WERI-Rb-1 (cell line): ENCODE measurements around the gene SETBP1.

Experiments used
- DNase-seq: peaks from one replicate; pipeline ENCODE4 v3.0.0-alpha.2; 2020
- H3K27ac ChIP-seq: fragments of 250-450 bp; sonication (Bioruptor Pico); 2 replicates; pipeline ENCODE4 v1.5.1; 2020; ENCODE audit warnings: mild to moderate bottlenecking, moderate library complexity
- H3K27me3 ChIP-seq: fragments of 250-450 bp; sonication (Bioruptor Pico); 2 replicates; pipeline ENCODE4 v1.5.1; 2021; ENCODE audit warnings: mild to moderate bottlenecking, low read depth, moderate library complexity; ENCODE audit not compliant: insufficient read depth, severe bottlenecking
- H3K36me3 ChIP-seq: fragments of 250-450 bp; sonication (Bioruptor Pico); 2 replicates; pipeline ENCODE4 v1.5.1; 2020; ENCODE audit warnings: mild to moderate bottlenecking, moderate library complexity
- H3K4me3 ChIP-seq: 2 replicates; pipeline ENCODE4 v1.5.1; 2011; ENCODE audit warnings: low read depth, mild to moderate bottlenecking, control low read depth, low read length
- H3K9me3 ChIP-seq: fragments of 250-450 bp; sonication (Bioruptor Pico); 2 replicates; pipeline ENCODE4 v1.5.1; 2021; ENCODE audit warnings: mild to moderate bottlenecking, moderate library complexity; ENCODE audit not compliant: severe bottlenecking
- TF ChIP-seq, protein P1 (sequence below): IDR thresholded peaks from 2 replicates; pipeline ENCODE4 v1.5.1; 2011; ENCODE audit warnings: low read depth, mild to moderate bottlenecking, control low read depth, inconsistent platforms, low read length

The SETBP1 gene

DNA sequence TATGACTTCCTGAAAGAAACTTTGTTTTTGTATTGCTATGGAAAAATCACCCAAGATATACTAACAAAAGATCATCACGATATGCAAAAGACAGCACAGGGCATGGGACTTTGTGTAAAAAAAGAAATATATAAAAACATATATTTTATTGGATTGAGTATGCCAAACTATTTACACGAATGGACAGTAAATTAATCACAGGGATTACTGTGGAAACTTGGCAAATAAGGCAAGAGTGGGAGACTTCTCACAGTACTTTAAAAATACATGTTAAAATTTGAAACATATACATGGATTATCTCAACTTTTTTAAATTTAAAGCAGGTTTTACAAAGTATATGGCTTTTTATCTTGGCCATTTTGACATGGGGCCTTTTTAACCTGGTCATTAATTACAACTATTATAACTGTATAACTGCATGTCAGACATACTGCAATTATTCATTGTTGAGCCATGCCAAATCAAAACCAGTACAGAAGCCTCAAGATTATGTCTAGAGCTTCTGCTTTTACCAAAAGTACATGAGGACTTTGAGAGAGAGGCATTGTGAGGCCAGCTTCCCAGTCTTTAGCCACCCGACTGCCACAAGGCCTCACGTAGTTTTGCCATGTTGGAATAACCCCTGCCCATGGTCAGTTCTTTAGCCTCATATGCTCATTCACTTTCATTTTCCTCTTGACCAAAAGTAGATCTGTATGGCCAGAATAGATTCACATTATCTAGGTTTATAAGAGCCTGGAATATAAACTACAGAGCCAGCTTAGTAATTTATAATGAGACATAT, 419.8 kb downstream of the SETBP1 start:
- Histone ChIP-seq H3K4me3 (no peak overlapping the region), H3K27me3 (peaks cover 97% of the 10 kb centered on the region), H3K36me3 (no peaks in the 10 kb centered on the region), H3K9me3 (no peaks in the 10 kb centered on the region), H3K27ac (no peak overlapping the region)
- no peak for DNase-seq
- TF ChIP-seq, protein P1, sequence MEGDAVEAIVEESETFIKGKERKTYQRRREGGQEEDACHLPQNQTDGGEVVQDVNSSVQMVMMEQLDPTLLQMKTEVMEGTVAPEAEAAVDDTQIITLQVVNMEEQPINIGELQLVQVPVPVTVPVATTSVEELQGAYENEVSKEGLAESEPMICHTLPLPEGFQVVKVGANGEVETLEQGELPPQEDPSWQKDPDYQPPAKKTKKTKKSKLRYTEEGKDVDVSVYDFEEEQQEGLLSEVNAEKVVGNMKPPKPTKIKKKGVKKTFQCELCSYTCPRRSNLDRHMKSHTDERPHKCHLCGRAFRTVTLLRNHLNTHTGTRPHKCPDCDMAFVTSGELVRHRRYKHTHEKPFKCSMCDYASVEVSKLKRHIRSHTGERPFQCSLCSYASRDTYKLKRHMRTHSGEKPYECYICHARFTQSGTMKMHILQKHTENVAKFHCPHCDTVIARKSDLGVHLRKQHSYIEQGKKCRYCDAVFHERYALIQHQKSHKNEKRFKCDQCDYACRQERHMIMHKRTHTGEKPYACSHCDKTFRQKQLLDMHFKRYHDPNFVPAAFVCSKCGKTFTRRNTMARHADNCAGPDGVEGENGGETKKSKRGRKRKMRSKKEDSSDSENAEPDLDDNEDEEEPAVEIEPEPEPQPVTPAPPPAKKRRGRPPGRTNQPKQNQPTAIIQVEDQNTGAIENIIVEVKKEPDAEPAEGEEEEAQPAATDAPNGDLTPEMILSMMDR, result no peak

- peaks cover 98% of the 10 kb centered on the region for H3K27me3 ChIP-seq
- DNase-seq, result no peak
- no peak overlapping the region for H3K27ac ChIP-seq
- H3K36me3 ChIP-seq, result no peaks in the 10 kb centered on the region
- TF ChIP-seq, protein P1, result no peak
- no peaks in the 10 kb centered on the region for H3K9me3 ChIP-seq
- H3K4me3 ChIP-seq, result no peak overlapping the region
Measured at GRCh38 chr18:45102126-45102525, 421.4 kb downstream of the SETBP1 start.

DNA sequence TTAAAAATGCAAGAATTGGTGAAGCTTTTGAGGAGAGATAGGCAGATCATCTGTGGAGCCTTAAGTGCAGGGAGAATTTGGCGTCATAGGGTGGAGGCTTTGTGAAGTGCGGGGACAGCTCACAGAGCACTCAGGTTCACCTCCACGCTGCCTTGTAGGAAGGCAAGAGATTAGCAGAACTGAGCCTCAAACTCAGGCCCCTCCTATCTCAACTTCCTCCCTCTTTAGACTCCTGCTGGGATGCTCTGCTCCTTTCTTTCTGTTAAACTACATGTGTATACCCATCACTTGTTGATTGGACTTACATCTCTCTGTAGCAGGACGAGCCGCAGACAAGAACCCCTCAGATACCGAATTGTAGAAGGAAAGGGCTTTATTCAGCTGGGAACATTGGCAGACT, 422.2 kb downstream of the SETBP1 start:
- Histone ChIP-seq H3K4me3 (no peak overlapping the region), H3K27ac (no peak overlapping the region)

GRCh38 chr18:45103319-45104048, 422.8 kb downstream of the SETBP1 start:
- no peak overlapping the region for H3K4me3 ChIP-seq
- TF ChIP-seq, protein P1, result no peak
- no peak for DNase-seq
- H3K27me3 ChIP-seq, result peaks cover 98% of the 10 kb centered on the region
- no peaks in the 10 kb centered on the region for H3K36me3 ChIP-seq
- no peaks in the 10 kb centered on the region for H3K9me3 ChIP-seq
- no peak overlapping the region for H3K27ac ChIP-seq

More for the DNA sequence above, 422.2 kb downstream of the SETBP1 start:
- no peak for DNase-seq
- Histone ChIP-seq H3K27me3 (peaks cover 98% of the 10 kb centered on the region), H3K9me3 (no peaks in the 10 kb centered on the region), H3K36me3 (no peaks in the 10 kb centered on the region)
- TF ChIP-seq, protein P1, result no peak

- H3K36me3 ChIP-seq, result no peaks in the 10 kb centered on the region
- no peak for DNase-seq
- TF ChIP-seq, protein P1, result no peak
- H3K27ac ChIP-seq, result no peak overlapping the region
- peaks cover 98% of the 10 kb centered on the region for H3K27me3 ChIP-seq
- H3K4me3 ChIP-seq, result no peak overlapping the region
- H3K9me3 ChIP-seq, result no peaks in the 10 kb centered on the region
Measured at GRCh38 chr18:45104049-45104395, 423.3 kb downstream of the SETBP1 start.
